Astrocyte (in vitro differentiated cells and primary cell): ENCODE results near the gene NPL.

Experiments
- CTCF ChIP-seq: IDR thresholded peaks from 2 replicates; pipeline ENCODE4 v1.5.1; 2011; ENCODE audit warnings: low read depth, mild to moderate bottlenecking, inconsistent platforms, low read length, moderate library complexity; ENCODE audit not compliant: insufficient read depth
- EZH2 ChIP-seq: IDR thresholded peaks from 2 replicates; pipeline ENCODE4 v1.6.1; 2012; ENCODE audit warnings: mild to moderate bottlenecking, low read length, inconsistent platforms; ENCODE audit not compliant: insufficient read depth

GRCh38 chr1:182795563-182796228 is 6.1 kb downstream of the NPL start:
- TF ChIP-seq CTCF (no peak), EZH2 (no peak)
